HG02759 (cell line): ENCODE data around the gene SV2C.

Experiments used
- ATAC-seq: cut with Tn5 transposase; IDR thresholded peaks from one replicate; pipeline ENCODE4 v1.9.1; 2021; ENCODE audit warnings: mild to moderate bottlenecking, moderate library complexity; ENCODE audit not compliant: unreplicated experiment

Gene SV2C

DNA sequence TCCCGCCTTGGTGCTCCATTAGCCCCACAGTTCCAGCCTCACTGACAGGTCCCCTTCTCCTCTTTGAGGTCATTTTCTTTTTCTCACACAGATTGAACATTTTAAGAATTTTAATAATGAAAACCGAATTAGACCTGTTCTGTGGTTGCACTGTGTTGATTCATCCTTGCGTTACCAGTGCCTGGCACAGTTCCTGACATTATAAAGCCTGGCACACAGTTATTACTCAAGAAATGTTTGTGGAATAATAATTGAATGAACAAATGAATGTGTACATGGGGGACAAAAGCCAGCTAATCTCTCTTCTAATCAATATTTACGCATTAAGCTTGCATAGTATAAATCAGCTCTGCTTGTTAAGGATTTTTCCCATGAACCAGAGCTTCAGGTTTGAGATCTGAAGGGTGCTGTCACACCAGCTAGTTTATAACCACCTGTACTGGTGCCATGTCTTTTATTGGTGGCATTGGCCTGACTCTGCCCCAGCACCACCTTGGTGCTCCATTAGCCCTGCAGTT is 80.0 kb downstream of the SV2C start:
- ATAC-seq = no peak

- ATAC-seq = no peak
Observed at GRCh38 chr5:76165029-76165428, 81.8 kb downstream of the SV2C start.

GRCh38 chr5:76165711-76166374 is 82.7 kb downstream of the SV2C start:
- no peak for ATAC-seq

- no peak for ATAC-seq
Observed at GRCh38 chr5:76166886-76167576, 83.8 kb downstream of the SV2C start.

DNA sequence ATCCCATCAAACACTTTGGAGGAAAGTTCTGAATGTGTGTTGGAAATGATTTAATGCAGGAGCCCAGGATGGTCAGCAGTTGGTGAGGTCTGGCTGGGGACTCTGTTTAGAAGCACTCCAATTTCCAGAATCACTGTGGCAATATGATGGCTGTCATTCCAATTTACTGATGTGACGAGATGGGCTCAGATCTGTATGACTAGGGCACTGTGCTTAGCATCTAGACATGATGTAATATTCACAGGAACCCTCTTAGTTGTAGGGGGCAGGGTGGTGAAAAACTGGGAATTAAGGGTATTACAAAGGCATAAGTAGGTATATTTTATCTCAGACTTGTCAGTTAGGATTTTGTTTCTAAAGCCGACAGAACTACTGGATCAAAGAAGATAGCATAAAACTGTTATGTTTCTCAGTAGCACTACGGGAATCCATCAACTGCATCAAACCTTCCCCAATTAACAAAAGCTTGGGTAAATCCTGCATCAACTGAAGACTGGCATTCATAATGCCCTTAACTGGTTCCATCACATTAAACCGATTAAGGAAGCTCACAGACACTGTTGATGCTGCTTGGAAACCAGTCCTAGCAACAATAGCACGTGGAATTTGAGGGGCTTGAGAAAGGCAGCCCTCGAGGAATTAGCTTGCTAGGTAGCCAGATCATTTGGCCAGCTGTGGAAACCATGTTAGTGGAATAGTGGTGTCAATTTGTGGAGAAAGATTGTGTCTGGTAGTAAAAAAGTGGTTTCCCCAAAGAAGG is 86.1 kb downstream of the SV2C start:
- no peak for ATAC-seq

- ATAC-seq = no peak
Observed at GRCh38 chr5:76174101-76174500, 90.9 kb downstream of the SV2C start.

- peak; percentile 66 for ATAC-seq
Observed at GRCh38 chr5:76175051-76175666, 92.0 kb downstream of the SV2C start.

GRCh38 chr5:76175821-76176403 is 92.7 kb downstream of the SV2C start:
- ATAC-seq = peak; percentile 72

DNA sequence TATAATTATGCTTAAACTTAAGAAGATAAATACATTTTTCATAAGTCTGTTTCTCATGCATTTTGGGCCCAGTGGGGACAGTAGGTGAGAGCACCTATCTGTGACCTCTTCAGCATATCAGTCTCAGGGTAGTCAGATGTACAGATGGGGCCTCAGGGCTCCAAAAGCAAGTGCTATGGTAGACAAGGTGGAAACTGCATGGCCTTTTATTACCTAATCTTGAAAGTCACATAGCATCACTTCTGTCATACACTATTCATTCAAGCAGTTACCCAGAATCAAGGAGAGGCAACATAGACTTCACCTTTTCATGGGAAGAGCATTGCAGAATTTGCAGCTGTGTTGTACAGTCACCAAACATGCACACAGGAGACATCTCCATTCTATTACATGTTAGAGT is 94.8 kb downstream of the SV2C start:
- no peak for ATAC-seq

DNA sequence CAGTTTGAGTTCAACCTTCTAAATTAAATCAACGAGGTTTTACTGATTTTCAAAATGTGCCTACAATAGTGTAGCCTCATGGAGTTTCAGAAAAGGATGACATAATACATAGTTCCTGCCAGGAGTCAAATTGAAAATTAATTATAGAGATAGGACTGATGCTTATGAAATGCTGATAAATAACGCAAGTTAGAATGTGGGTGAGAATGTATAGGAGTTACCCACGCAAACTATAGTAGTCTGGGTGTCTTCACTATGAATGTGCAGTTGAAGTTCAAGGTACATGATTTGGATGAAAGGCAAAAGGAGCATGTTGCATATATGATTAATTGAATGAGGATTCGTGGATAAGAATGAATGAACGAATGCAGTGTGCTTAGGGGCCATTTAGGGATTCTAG is 95.7 kb downstream of the SV2C start:
- no peak for ATAC-seq

DNA sequence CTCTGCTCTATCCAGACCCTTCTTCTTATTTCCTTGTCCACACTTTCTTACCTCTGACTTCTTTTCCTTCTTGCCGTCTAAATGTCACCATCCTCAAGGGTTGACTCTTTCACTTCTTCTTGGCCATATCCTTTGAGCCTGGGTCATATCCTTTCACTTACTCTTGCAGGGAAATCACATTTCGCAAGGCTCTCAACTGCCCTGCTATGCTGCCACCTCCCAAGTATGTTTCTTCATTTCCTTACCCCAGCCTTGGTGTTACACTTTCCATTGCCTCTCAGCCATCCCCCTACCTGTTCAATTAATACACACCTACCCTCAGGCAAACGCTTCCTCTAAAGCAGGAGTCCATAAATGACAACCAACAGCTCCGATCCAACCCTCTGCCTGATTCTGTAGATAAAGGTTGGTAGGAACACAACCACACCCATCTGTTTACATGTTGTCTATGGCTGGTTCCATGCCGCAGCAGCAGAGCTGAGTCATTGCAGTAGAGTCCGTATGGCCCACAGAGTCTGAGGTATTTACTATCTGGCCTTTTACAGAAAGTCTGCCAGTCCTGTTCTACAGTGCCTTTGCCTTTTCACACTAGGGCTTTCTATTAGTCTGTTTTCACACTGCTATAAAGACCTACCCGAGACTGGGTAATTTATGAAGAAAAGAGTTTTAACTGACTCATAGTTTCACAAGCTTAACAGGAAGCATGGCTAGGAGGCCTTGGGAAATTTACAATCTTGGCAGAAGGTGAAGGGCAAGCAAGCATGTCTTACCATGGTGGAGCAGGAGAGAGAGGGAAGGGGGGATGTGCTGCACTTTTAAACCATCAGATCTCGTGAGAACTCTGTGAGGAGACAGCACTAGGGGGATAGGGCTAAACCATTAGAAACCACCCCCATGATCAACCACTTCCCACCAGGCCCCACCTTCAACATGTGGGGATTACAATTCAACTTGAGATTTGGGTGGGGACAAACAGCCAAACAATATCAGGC is 97.9 kb downstream of the SV2C start:
- ATAC-seq = peak; percentile 71

GRCh38 chr5:76187386-76187785 is 104.2 kb downstream of the SV2C start:
- ATAC-seq = no peak

DNA sequence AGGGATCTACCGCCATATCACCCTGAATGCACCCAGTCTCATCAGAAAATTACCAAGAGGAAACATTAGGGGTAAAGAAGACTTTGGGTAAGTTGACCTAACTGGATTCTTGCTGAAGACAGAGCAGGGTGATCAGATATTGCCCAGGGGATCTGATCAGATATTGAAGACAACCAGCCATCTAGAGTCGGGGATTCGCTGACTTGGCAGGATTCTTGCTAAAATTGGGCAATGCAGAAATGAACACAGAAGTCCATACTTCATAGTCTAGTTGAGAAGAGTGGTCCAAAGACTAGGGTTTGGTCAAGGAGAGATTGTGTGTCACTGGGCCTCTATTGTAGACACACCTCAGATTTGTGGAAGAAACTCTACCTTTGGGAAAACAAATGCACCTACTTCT is 107.2 kb downstream of the SV2C start:
- no peak for ATAC-seq

DNA sequence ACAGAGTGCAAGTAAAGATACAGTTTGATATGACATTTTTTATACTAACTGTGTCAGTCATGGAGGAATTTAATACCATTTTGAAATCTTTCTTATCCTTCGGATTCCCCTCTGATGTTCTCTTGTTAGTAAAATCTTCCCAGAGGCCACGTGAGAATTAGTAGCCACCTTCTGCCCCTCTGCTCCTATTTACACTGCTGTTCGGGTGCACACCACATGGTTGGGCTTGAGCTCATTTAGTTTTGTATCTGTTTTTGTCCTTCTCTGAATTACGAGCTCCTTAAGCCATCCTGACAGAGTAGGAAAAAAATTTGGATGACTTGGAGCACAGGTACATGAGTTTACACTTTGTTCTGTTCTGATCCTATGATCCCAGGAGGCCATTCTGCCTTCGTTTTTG is 109.7 kb downstream of the SV2C start:
- no peak for ATAC-seq

- ATAC-seq = no peak
Observed at GRCh38 chr5:76193635-76194034, 110.5 kb downstream of the SV2C start.

DNA sequence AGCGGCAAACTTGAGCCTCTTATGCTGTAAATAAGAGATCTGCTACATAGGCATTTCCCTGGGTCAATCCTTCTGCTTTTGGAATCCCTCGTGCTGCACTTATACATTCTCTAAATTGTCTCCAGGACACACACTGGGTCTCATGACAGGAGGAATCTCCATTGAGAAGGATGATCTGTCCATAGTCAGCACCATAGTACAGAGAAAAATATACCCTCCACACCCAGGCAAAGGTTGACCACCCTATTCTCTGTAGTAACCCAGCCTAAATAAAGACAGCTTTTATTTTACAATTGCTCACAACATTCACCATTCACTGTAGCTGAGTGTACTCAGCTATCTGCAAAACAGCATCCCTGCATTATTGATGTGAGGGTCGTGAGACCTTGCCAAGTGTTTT is 111.2 kb downstream of the SV2C start:
- no peak for ATAC-seq

DNA sequence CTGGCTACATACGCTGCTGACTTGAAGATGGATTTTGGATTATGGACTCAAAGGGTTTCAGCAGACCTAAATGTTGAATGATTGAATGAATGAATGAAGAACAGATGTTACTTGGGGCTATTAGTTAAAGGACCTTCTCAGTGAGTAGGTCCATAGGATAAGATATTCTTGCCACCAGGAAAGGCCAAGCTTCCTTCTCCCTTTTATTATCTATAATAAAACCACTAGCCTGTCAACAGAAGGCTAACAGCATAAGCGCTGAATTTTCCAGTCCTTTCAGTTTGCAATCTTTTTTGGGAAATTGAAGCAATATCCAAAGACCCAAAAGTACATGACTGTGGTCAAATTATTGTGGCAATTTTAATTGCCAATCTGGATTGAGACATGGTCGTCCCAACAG is 113.3 kb downstream of the SV2C start:
- ATAC-seq = no peak

DNA sequence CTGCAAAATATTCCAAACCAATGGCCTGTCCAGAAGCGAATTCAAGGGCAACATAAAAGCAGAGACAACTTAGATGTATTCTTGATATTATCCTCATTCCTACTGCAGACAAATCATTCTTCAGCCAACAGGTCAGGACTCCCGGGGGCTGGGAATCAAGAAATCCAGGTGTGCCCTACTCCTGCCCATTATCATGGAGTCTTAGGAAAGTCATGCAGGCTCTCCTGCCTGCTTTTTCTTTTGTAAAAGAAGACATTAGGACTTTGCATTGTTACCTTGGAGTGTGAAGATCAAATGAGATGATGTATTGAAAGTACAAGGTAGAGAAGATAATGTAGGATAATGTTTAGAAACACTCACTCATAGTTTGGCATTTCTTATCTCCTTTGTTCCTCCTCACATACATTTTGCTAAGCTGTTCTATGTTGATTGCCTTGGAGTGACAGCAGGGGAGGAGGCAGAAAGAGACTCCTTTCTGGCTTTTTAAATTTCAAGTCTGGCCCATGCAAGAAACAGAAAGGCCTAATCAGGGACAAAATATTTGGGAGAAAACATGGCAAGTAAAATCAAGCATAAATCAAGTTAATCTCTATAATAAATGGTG is 113.8 kb downstream of the SV2C start:
- ATAC-seq = no peak

GRCh38 chr5:76197726-76198125 is 114.5 kb downstream of the SV2C start:
- no peak for ATAC-seq
